GM12872 (cell line): ENCODE measurements around the gene LRRC25.
A peak's percentile ranks its signal among the peaks of the same experiment; 100 is the strongest.

ENCODE experiments used
- CTCF ChIP-seq: IDR thresholded peaks from 3 replicates; pipeline ENCODE4 v1.5.1; 2011; ENCODE audit warnings: low read depth, mild to moderate bottlenecking, low read length, moderate library complexity; ENCODE audit not compliant: insufficient read depth

LRRC25 gene

DNA sequence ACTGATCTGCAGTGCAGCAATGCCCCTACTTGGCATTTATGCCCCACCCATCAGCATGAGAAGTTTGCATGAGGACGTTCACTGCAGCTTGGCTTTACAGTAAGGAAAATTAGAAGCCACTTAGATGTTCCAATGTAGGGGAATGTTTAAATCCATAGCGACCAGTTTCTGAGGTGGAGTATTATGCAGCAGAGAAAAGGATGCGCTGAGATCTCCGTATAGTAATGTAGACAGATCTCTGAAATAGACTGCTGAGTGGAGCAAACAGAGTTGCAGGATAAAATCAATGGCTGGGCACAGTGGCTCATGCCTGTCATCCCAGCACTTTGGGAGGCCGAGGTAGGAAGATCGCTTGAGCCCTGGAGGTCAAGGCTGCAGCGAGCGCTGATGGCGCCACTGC lies 46.9 kb downstream of the LRRC25 start:
- no peak for TF ChIP-seq CTCF

DNA sequence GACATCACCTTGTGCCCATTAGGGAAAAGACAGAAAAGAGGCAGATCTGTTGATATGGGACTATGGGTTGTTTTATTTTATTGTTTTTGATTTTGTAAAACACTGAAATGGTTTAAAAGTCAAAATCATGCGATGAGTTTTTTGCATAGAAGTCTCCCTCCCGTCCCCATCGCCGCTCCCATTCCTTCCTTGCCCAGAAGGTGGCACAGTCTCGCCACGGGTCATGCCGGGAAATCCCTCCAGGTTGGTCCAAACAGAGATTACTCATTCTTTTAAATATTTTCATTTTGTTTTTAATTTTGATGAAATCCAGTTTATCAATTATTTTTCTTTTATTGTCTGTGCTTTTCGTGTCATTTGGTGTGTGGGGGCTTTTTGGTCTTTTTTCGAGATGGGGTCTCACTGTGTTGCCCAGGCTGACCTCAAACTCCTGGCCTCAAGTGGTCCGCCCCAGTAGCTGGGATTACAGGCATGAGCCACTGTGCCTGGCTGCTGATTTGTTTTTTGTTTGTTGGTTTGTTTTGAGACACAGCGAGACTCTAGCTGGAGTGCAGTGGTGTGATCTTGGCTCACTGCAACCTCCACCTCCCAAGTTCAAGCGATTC lies 47.8 kb downstream of the LRRC25 start:
- peak; percentile 78 for TF ChIP-seq CTCF

DNA sequence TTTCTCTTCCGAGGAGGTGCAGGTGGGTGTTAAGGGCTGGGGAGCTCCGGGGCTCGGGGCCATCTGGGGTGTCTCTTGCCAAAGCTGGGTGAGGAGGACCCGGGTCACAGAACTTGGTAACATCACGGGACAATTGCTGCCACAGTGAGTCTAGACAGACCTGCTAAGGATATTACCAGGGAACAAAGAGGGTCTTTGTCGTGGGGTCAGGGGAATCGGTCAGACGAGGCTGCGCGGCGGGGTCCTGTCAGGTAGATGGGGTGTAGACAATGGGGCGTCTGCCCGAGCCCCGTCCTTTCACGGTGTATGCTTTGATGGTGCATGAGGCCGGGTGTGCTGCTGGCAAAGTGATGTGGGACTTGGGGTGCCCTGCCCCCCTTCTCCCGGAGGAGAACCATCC lies 49.3 kb downstream of the LRRC25 start:
- TF ChIP-seq CTCF: no peak

DNA sequence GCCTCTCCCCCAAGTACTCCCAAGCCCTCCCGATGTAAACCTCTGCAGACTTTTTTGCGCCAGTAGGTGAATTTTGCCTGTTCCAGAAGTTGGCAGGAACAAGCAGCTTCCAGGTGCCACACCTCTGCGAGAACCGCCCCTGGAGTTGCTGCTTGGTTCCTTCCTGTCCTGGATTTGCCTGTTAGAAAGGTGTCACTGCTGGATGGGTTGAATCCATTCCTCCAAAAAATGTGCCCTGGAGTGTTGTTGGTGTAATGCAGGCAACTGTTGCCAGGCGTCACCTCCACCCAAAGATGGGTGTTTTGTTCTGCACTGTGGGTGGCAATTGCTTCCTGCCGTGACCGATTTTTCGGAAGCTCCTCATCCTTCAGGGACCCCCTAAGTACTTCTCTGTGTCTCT lies 51.3 kb downstream of the LRRC25 start:
- no peak for TF ChIP-seq CTCF

DNA sequence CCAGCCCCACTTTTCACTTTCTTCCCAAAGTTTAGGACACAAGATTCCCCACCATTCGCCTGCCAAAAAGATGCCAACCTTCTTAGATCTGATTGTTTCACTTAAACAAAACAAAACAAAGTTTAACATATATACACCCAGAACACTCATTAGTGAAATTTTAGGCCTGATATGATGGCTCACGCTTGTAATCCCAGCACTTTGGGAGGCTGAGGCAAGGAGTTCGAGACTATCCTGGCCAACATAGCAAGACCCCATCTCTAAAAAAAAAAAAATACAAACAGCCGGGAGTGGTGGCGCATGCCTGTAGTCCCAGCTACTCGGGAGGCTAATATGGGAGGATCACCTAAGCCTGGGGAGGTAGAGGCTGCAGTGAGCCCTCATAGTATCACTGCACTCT lies 52.1 kb downstream of the LRRC25 start:
- no peak for TF ChIP-seq CTCF

DNA sequence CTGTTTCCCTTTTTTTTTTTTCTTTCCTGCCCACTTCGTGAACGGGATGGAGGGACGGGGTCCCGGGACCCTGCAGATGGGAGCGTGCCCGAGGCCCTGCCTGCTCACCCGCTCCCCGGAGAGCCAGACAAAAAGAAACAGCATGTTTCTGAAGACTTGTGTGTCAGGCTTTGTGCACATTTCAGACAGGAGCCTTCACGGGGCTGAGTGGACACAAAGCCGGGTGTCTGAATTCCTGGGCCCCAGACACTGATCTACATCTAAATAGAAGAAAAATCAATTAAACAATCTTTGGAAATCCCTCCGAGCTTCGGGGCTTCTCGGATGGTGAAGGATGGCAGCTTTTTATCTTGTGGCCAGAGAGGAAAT lies 52.9 kb downstream of the LRRC25 start:
- TF ChIP-seq CTCF: no peak

GRCh38 chr19:18342090-18342632 lies 55.3 kb downstream of the LRRC25 start:
- TF ChIP-seq CTCF: no peak
